Smooth muscle cell (in vitro differentiated cells): ENCODE results near the gene ADAT3. TPM values are rescaled to one million over a fixed set of nuclear protein-coding genes. Genes with fewer than 3 reads are reported as not detected.

Experiments
- DNase-seq: peaks from one replicate; lab custom pipeline; 2025; ENCODE audit not compliant: unreplicated experiment; lab: John Stamatoyannopoulos, UW
- H2AFZ ChIP-seq: fragments of 200-600 bp; sonication (generic); 2 replicates; pipeline ENCODE4 v1.6.0; 2016; ENCODE audit warnings: antibody characterized with exemption, low read depth, mild to moderate bottlenecking
- H3F3A ChIP-seq: fragments of 200-600 bp; sonication (generic); 2 replicates; pipeline ENCODE4 v1.6.0; 2017; ENCODE audit warnings: antibody characterized with exemption, low read depth
- H3K27ac ChIP-seq: fragments of 200-600 bp; sonication (generic); 2 replicates; pipeline ENCODE4 v1.5.1; 2016; ENCODE audit warnings: low read depth, mild to moderate bottlenecking
- H3K27me3 ChIP-seq: fragments of 200-600 bp; sonication (generic); 2 replicates; pipeline ENCODE4 v1.6.1; 2016; ENCODE audit warnings: low read depth, mild to moderate bottlenecking
- H3K36me3 ChIP-seq: fragments of 200-600 bp; sonication (generic); 2 replicates; pipeline ENCODE4 v1.5.1; 2016; ENCODE audit warnings: low read depth
- H3K4me1 ChIP-seq: fragments of 200-600 bp; sonication (generic); 2 replicates; pipeline ENCODE4 v1.5.1; 2016; ENCODE audit warnings: low read depth
- H3K4me2 ChIP-seq: fragments of 200-600 bp; sonication (generic); 2 replicates; pipeline ENCODE4 v1.6.0; 2016; ENCODE audit warnings: mild to moderate bottlenecking
- H3K4me3 ChIP-seq: fragments of 200-600 bp; sonication (generic); 2 replicates; pipeline ENCODE4 v1.5.1; 2016; ENCODE audit warnings: mild to moderate bottlenecking
- H3K79me2 ChIP-seq: fragments of 200-600 bp; sonication (generic); 2 replicates; pipeline ENCODE4 v1.6.0; 2016; ENCODE audit warnings: low read depth, mild to moderate bottlenecking
- H3K9ac ChIP-seq: fragments of 200-600 bp; sonication (generic); 2 replicates; pipeline ENCODE4 v1.6.0; 2016; ENCODE audit warnings: low read depth
- H3K9me3 ChIP-seq: fragments of 200-600 bp; sonication (generic); replicated peaks from 2 replicates; pipeline ENCODE4 v1.5.1; 2016; ENCODE audit warnings: low read depth
- H4K20me1 ChIP-seq: fragments of 200-600 bp; sonication (generic); 2 replicates; pipeline ENCODE4 v1.6.0; 2016; ENCODE audit warnings: low read depth
- CTCF ChIP-seq: fragments of 200-600 bp; sonication (generic); IDR thresholded peaks from 2 replicates; pipeline ENCODE4 v1.5.1; 2017; ENCODE audit warnings: borderline replicate concordance, mild to moderate bottlenecking, antibody characterized with exemption; ENCODE audit not compliant: insufficient read depth, poor library complexity, severe bottlenecking
- whole genome bisulfite sequencing: methylation state at CpG from one replicate; pipeline ENCODE4 v1.1.7; 2016; ENCODE audit warnings: low lambda C conversion rate; 5-methylcytosine and 5-hydroxymethylcytosine counted together
- polyA plus RNA-seq: library from polyadenylated mRNA; unstranded; fragments of >200 nt; fragmentation: Nextera tagmentation; extraction: Ambion mirVana; gene quantifications from 2 replicates; pipeline ENCODE4 v1.2.1, GENCODE V29; 2016
- total RNA-seq: library from RNA; depleted of rRNA; stranded (reverse); fragments of >200 nt; gene quantifications from 2 replicates; pipeline ENCODE4 v1.2.3, GENCODE V29; 2014

Gene ADAT3
- total and polyA plus RNA-seq, 2 experiments from 2014 or later, result 0.58 to 2.0 TPM

- no peak for TF ChIP-seq CTCF
- Histone ChIP-seq H3K4me1 (no peaks in the 10 kb centered on the region), H4K20me1 (peaks cover 94% of the 10 kb centered on the region), H3K4me2 (no peak overlapping the region), H2AFZ (no peak overlapping the region), H3K4me3 (no peak overlapping the region), H3F3A (no peaks in the 10 kb centered on the region), H3K9ac (no peak overlapping the region), H3K9me3 (no peaks in the 10 kb centered on the region), H3K27ac (no peak overlapping the region), H3K79me2 (peaks cover 79% of the 10 kb centered on the region), H3K27me3 (no peaks in the 10 kb centered on the region), H3K36me3 (no peaks in the 10 kb centered on the region)
- DNase-seq, result no peak
- WGBS, result 88% methylated on average over 49 of the region's 51 CpGs
Observed at GRCh38 chr19:1955171-1956121, 50.2 kb downstream of the ADAT3 start.

- Histone ChIP-seq H2AFZ (no peak overlapping the region), H3K4me3 (no peak overlapping the region), H3F3A (no peaks in the 10 kb centered on the region), H4K20me1 (peaks cover 94% of the 10 kb centered on the region), H3K36me3 (no peaks in the 10 kb centered on the region), H3K4me1 (no peaks in the 10 kb centered on the region), H3K27ac (no peak overlapping the region), H3K27me3 (no peaks in the 10 kb centered on the region), H3K9me3 (no peaks in the 10 kb centered on the region), H3K79me2 (peaks cover 78% of the 10 kb centered on the region), H3K4me2 (no peak overlapping the region), H3K9ac (no peak overlapping the region)
- TF ChIP-seq CTCF, result no peak
- no peak for DNase-seq
- WGBS, result 95% methylated on average over 12 of the region's 12 CpGs
Observed at GRCh38 chr19:1956122-1956494, 50.9 kb downstream of the ADAT3 start.

- no peak for TF ChIP-seq CTCF
- Histone ChIP-seq H4K20me1 (peaks cover 95% of the 10 kb centered on the region), H3K79me2 (peaks cover 79% of the 10 kb centered on the region), H3K4me3 (no peak overlapping the region), H2AFZ (no peak overlapping the region), H3K9ac (no peak overlapping the region), H3K9me3 (no peaks in the 10 kb centered on the region), H3K36me3 (no peaks in the 10 kb centered on the region), H3K4me2 (no peak overlapping the region), H3K27me3 (no peaks in the 10 kb centered on the region), H3F3A (no peaks in the 10 kb centered on the region), H3K27ac (no peak overlapping the region), H3K4me1 (no peaks in the 10 kb centered on the region)
- 91% methylated on average over 28 of the region's 28 CpGs for WGBS
- DNase-seq, result no peak
Observed at GRCh38 chr19:1956868-1957492, 51.8 kb downstream of the ADAT3 start.
